ENCODE results near the gene CNPY1.

CNPY1 gene

GRCh38 chr7:155558961-155559360 lies 12.6 kb upstream of the CNPY1 start:
- H3K9ac ChIP-seq (ENCODE audit: low read depth, low read length): no peak overlapping the region
- TF ChIP-seq EZH2 (IDR thresholded peaks at IDR 0.05; ENCODE audit: borderline replicate concordance, low read depth, low read length, severe bottlenecking) (no peak), CTCF (IDR thresholded peaks at IDR 0.05; ENCODE audit: borderline replicate concordance, extremely low read depth, low read length, poor library complexity, severe bottlenecking) (no peak)

GRCh38 chr7:155558351-155558750 lies 12.0 kb upstream of the CNPY1 start:
- Histone ChIP-seq H3K9me3 (ENCODE audit: insufficient read depth, low read length, severe bottlenecking) (no peaks in the 10 kb centered on the region), H3K36me3 (ENCODE audit: insufficient read depth, low read length) (no peaks in the 10 kb centered on the region), H2AFZ (ENCODE audit: low read depth, low read length) (no peak overlapping the region), H3K79me2 (ENCODE audit: insufficient read depth, low read length) (no peaks in the 10 kb centered on the region), H3K9ac (ENCODE audit: low read depth, low read length) (no peak overlapping the region), H3K4me3 (ENCODE audit: low read depth in 1 of 2, low read length in 2 of 2) (no peak overlapping the region), H3K4me1 (ENCODE audit: insufficient read depth, low read length) (no peaks in the 10 kb centered on the region), H3K27me3 (ENCODE audit: insufficient read depth, low read length, poor library complexity) (peaks cover 2% of the 10 kb centered on the region), H3K27ac (ENCODE audit: low read length) (no peak overlapping the region), H3K4me2 (ENCODE audit: insufficient read depth, low read length) (no peak overlapping the region), H4K20me1 (ENCODE audit: insufficient read depth, low read length) (no peaks in the 10 kb centered on the region)
- ATAC-seq (ENCODE audit: insufficient read depth, low read depth) (no peak), DNase-seq (no peak)
- TF ChIP-seq CTCF (IDR thresholded peaks at IDR 0.05; ENCODE audit: borderline replicate concordance, extremely low read depth, low read length, poor library complexity, severe bottlenecking): no peak
- no peak for TF ChIP-seq EZH2 (IDR thresholded peaks at IDR 0.05; ENCODE audit: borderline replicate concordance, low read depth, low read length, severe bottlenecking)

More at GRCh38 chr7:155558961-155559360, 12.6 kb upstream of the CNPY1 start:
- Histone ChIP-seq H3K79me2 (ENCODE audit: insufficient read depth, low read length) (no peaks in the 10 kb centered on the region), H3K4me2 (ENCODE audit: insufficient read depth, low read length) (no peak overlapping the region), H3K27ac (ENCODE audit: low read length) (no peak overlapping the region), H2AFZ (ENCODE audit: low read depth, low read length) (no peak overlapping the region), H3K36me3 (ENCODE audit: insufficient read depth, low read length) (no peaks in the 10 kb centered on the region), H3K9me3 (ENCODE audit: insufficient read depth, low read length, severe bottlenecking) (no peaks in the 10 kb centered on the region), H4K20me1 (ENCODE audit: insufficient read depth, low read length) (no peaks in the 10 kb centered on the region), H3K27me3 (ENCODE audit: insufficient read depth, low read length, poor library complexity) (peaks cover 2% of the 10 kb centered on the region), H3K4me3 (ENCODE audit: low read depth in 1 of 2, low read length in 2 of 2) (no peak overlapping the region), H3K4me1 (ENCODE audit: insufficient read depth, low read length) (no peaks in the 10 kb centered on the region)
- DNase-seq (no peak), ATAC-seq (ENCODE audit: insufficient read depth, low read depth) (no peak)

GRCh38 chr7:155557778-155558177 lies 11.4 kb upstream of the CNPY1 start:
- H4K20me1 ChIP-seq (ENCODE audit: insufficient read depth, low read length): no peaks in the 10 kb centered on the region
- DNase-seq: no peak
- H2AFZ ChIP-seq (ENCODE audit: low read depth, low read length): no peak overlapping the region
- H3K9me3 ChIP-seq (ENCODE audit: insufficient read depth, low read length, severe bottlenecking): no peaks in the 10 kb centered on the region
- no peak overlapping the region for H3K27ac ChIP-seq (ENCODE audit: low read length)
- no peaks in the 10 kb centered on the region for H3K36me3 ChIP-seq (ENCODE audit: insufficient read depth, low read length)
- H3K27me3 ChIP-seq (ENCODE audit: insufficient read depth, low read length, poor library complexity): peaks cover 2% of the 10 kb centered on the region
- no peak overlapping the region for H3K4me2 ChIP-seq (ENCODE audit: insufficient read depth, low read length)
- no peaks in the 10 kb centered on the region for H3K4me1 ChIP-seq (ENCODE audit: insufficient read depth, low read length)
- ATAC-seq (ENCODE audit: insufficient read depth, low read depth): no peak
- H3K9ac ChIP-seq (ENCODE audit: low read depth, low read length): no peak overlapping the region
- H3K79me2 ChIP-seq (ENCODE audit: insufficient read depth, low read length): no peaks in the 10 kb centered on the region
- no peak overlapping the region for H3K4me3 ChIP-seq (ENCODE audit: low read depth in 1 of 2, low read length in 2 of 2)
- TF ChIP-seq CTCF (IDR thresholded peaks at IDR 0.05; ENCODE audit: borderline replicate concordance, extremely low read depth, low read length, poor library complexity, severe bottlenecking): no peak
- TF ChIP-seq EZH2 (IDR thresholded peaks at IDR 0.05; ENCODE audit: borderline replicate concordance, low read depth, low read length, severe bottlenecking): no peak

- ATAC-seq (ENCODE audit: insufficient read depth, low read depth) (no peak), DNase-seq (no peak)
- no peak overlapping the region for H3K4me3 ChIP-seq (ENCODE audit: low read depth in 1 of 2, low read length in 2 of 2)
- H2AFZ ChIP-seq (ENCODE audit: low read depth, low read length): no peak overlapping the region
- no peak overlapping the region for H3K27ac ChIP-seq (ENCODE audit: low read length)
- no peaks in the 10 kb centered on the region for H4K20me1 ChIP-seq (ENCODE audit: insufficient read depth, low read length)
- no peak overlapping the region for H3K4me2 ChIP-seq (ENCODE audit: insufficient read depth, low read length)
- H3K9me3 ChIP-seq (ENCODE audit: insufficient read depth, low read length, severe bottlenecking): no peaks in the 10 kb centered on the region
- H3K4me1 ChIP-seq (ENCODE audit: insufficient read depth, low read length): no peaks in the 10 kb centered on the region
- H3K9ac ChIP-seq (ENCODE audit: low read depth, low read length): no peak overlapping the region
- no peaks in the 10 kb centered on the region for H3K36me3 ChIP-seq (ENCODE audit: insufficient read depth, low read length)
- TF ChIP-seq EZH2 (IDR thresholded peaks at IDR 0.05; ENCODE audit: borderline replicate concordance, low read depth, low read length, severe bottlenecking) (no peak), CTCF (IDR thresholded peaks at IDR 0.05; ENCODE audit: borderline replicate concordance, extremely low read depth, low read length, poor library complexity, severe bottlenecking) (no peak)
- H3K79me2 ChIP-seq (ENCODE audit: insufficient read depth, low read length): no peaks in the 10 kb centered on the region
- H3K27me3 ChIP-seq (ENCODE audit: insufficient read depth, low read length, poor library complexity): peaks cover 2% of the 10 kb centered on the region
Measured at GRCh38 chr7:155556763-155557162, 10.4 kb upstream of the CNPY1 start.

Measured in DND-41 (cell line).